K562 (cell line): Measurements from ENCODE around the gene FARP2. TPM values are rescaled to one million over a fixed set of nuclear protein-coding genes. Genes with fewer than 3 reads are reported as not detected.

ENCODE experiments used
- ATAC-seq: fragments of 200-7000 bp; cut with Tn5 transposase; 3 replicates; pipeline ENCODE4 v1.9.1; 2020; ENCODE audit warnings: moderate library complexity
- BruUV-seq: library from RNA; stranded (reverse); fragments of 400-500 nt; replicated peaks from 2 replicates; lab custom pipeline; 2021; lab: Mats Ljungman, UMichigan
- CTCF ChIA-PET: fragments of 300-600 bp; formaldehyde crosslinking; extraction: SDS; loops from one replicate; lab custom pipeline; 2021; ENCODE audit warnings: low intra/inter-chr PET ratio; lab: Yijun Ruan, JAX
- POLR2A ChIA-PET: fragments of 300-600, 350-650 bp; sonication (Branson Sonifier 250); formaldehyde crosslinking; extraction: SDS; loops from one replicate; lab custom pipeline; 2021; ENCODE audit warnings: antibody characterized with exemption, inconsistent platforms; lab: Yijun Ruan, JAX
- DNase-seq, 4 experiments: peaks; one replicate each; pipeline versions ENCODE4 v3.0.0 to v3.0.0-alpha.2; 2011 to 2018; ENCODE audit warnings: low spot score in 3 of 4, mixed read lengths in 3 of 4; ENCODE audit errors: extremely low read depth in 1 of 4
- FAIRE-seq: peaks from 2 replicates; lab custom pipeline; 2011; peaks lifted over from hg19 to GRCh38; lab: Jason Lieb, UNC
- H2AFZ ChIP-seq: 2 replicates; pipeline ENCODE4 v1.6.0; 2011; ENCODE audit warnings: low read depth, low read length, control low read depth, inconsistent platforms
- H3K27ac ChIP-seq: fragments of 200-600 bp; 3 replicates; pipeline ENCODE4 v1.8.0; 2011; ENCODE audit warnings: low read depth, mild to moderate bottlenecking, control low read depth, inconsistent platforms, low read length, moderate library complexity, mixed read lengths; ENCODE audit errors: extremely low read depth
- H3K27me3 ChIP-seq, 2 experiments: fragments of 300-600 bp in 1 of 2; 2 replicates in 1 of 2; 3 replicates in 1 of 2; pipeline versions ENCODE4 v1.6.0 to v1.8.0; 2011; ENCODE audit warnings: inconsistent platforms in 2 of 2, low read length in 2 of 2, mild to moderate bottlenecking in 1 of 2, mixed read lengths in 1 of 2, moderate library complexity in 1 of 2; ENCODE audit not compliant: control insufficient read depth in 2 of 2, insufficient read depth in 2 of 2
- H3K36me3 ChIP-seq: fragments of 300-600 bp; 3 replicates; pipeline ENCODE4 v1.8.0; 2011; ENCODE audit warnings: mild to moderate bottlenecking, low read length, inconsistent platforms; ENCODE audit not compliant: control insufficient read depth, insufficient read depth
- H3K4me1 ChIP-seq, 2 experiments: fragments of 200-600 bp in 1 of 2; replicated peaks in 1 of 2; 2 replicates in 1 of 2; 3 replicates in 1 of 2; pipeline versions ENCODE4 v1.5.1 to v1.8.0; 2011; ENCODE audit warnings: inconsistent platforms in 2 of 2, low read length in 2 of 2, mild to moderate bottlenecking in 1 of 2, mixed read lengths in 1 of 2, moderate library complexity in 1 of 2; ENCODE audit not compliant: control insufficient read depth in 2 of 2, insufficient read depth in 2 of 2
- H3K4me2 ChIP-seq: 2 replicates; pipeline ENCODE4 v1.6.1; 2011; ENCODE audit warnings: low read length, control low read depth, inconsistent platforms, mixed read lengths; ENCODE audit not compliant: insufficient read depth
- H3K4me3 ChIP-seq: fragments of 200-600 bp; sonication (generic), shearing (Covaris generic); 2 replicates; pipeline ENCODE4 v1.5.1; 2016; ENCODE audit warnings: control low read depth, inconsistent platforms
- H3K79me2 ChIP-seq: fragments of 200-600 bp; 3 replicates; pipeline ENCODE4 v1.8.0; 2011; ENCODE audit warnings: low read length, inconsistent platforms; ENCODE audit not compliant: control insufficient read depth, insufficient read depth
- H3K9ac ChIP-seq, 2 experiments: 2 replicates each; pipeline versions ENCODE4 v1.6.0 to v1.6.1; 2011; ENCODE audit warnings: low read depth in 2 of 2, low read length in 2 of 2, control low read depth in 1 of 2, inconsistent platforms in 1 of 2, mild to moderate bottlenecking in 1 of 2, mixed read lengths in 1 of 2; ENCODE audit not compliant: insufficient read depth in 1 of 2
- H3K9me1 ChIP-seq: one replicate; pipeline ENCODE4 v1.6.0; 2011; ENCODE audit warnings: inconsistent platforms, mild to moderate bottlenecking, low read length, moderate library complexity; ENCODE audit not compliant: control insufficient read depth, insufficient read depth
- H3K9me3 ChIP-seq: replicated peaks from 2 replicates; pipeline ENCODE4 v1.5.1; 2011; ENCODE audit warnings: low read depth, low read length, inconsistent platforms; ENCODE audit not compliant: control insufficient read depth, insufficient read depth
- H4K20me1 ChIP-seq: replicated peaks from 2 replicates; pipeline ENCODE4 v1.6.1; 2011; ENCODE audit warnings: low read length, inconsistent platforms, mixed read lengths; ENCODE audit not compliant: control insufficient read depth, insufficient read depth
- KLF6 ChIP-seq: fragments of 250-450 bp; sonication (Bioruptor Pico); IDR thresholded peaks from 2 replicates; pipeline ENCODE4 v1.4.0; 2020; ENCODE audit warnings: mild to moderate bottlenecking, moderate library complexity, borderline replicate concordance
- NELFE ChIP-seq: IDR thresholded peaks from 2 replicates; pipeline ENCODE4 v1.6.1; 2011; ENCODE audit warnings: mild to moderate bottlenecking; ENCODE audit not compliant: insufficient read depth, insufficient read length
- NR2C1 ChIP-seq, 2 experiments: fragments of 450-650 bp; IDR thresholded peaks; 2 replicates each; pipeline ENCODE4 v1.6.1; 2017; ENCODE audit warnings: mild to moderate bottlenecking in 2 of 2, antibody characterized with exemption in 1 of 2, inconsistent platforms in 1 of 2, missing compliant biosample characterization in 1 of 2, missing genetic modification characterization in 1 of 2
- PHF21A ChIP-seq: fragments of 450-650 bp; IDR thresholded peaks from 2 replicates; pipeline ENCODE4 v1.6.1; 2017; ENCODE audit warnings: low read depth, borderline replicate concordance
- PHF8 ChIP-seq: fragments of 200-600 bp; sonication (generic); IDR thresholded peaks from 2 replicates; pipeline ENCODE4 v1.6.1; 2012; ENCODE audit warnings: mixed run types, mild to moderate bottlenecking, inconsistent platforms, low read length, moderate library complexity, borderline replicate concordance
- POLR3A ChIP-seq: IDR thresholded peaks from 2 replicates; pipeline ENCODE4 v1.6.1; 2011; ENCODE audit warnings: borderline replicate concordance, mild to moderate bottlenecking, moderate library complexity; ENCODE audit not compliant: insufficient read length, insufficient read depth; ENCODE audit errors: extremely low read depth
- PTRF ChIP-seq: fragments of 450-650 bp; IDR thresholded peaks from 2 replicates; pipeline ENCODE4 v1.6.1; 2016; ENCODE audit warnings: mild to moderate bottlenecking, missing genetic modification characterization, missing compliant biosample characterization
- RBM22 ChIP-seq: fragments of 200-400 bp; formaldehyde crosslinking; IDR thresholded peaks from 2 replicates; pipeline ENCODE4 v1.6.1; 2018; ENCODE audit warnings: low read length, low read depth; ENCODE audit not compliant: poor library complexity, severe bottlenecking
- RBM39 ChIP-seq: fragments of 200-400 bp; formaldehyde crosslinking; optimal IDR thresholded peaks from 2 replicates; pipeline ENCODE3; 2018; ENCODE audit warnings: low read depth, low read length
- ZNF174 ChIP-seq: fragments of 250-450 bp; sonication (Bioruptor Pico); IDR thresholded peaks from 2 replicates; pipeline ENCODE4 v1.4.0; 2020; ENCODE audit warnings: mild to moderate bottlenecking
- ZNF316 ChIP-seq: fragments of 450-650 bp; IDR thresholded peaks from 2 replicates; pipeline ENCODE4 v1.6.1; 2016
- WGBS: fragments of 100-300 bp; shearing (Covaris generic); methylation state at CpG from one replicate; pipeline ENCODE4 v1.1.6; 2016; ENCODE audit warnings: low coverage, mixed read lengths; ENCODE audit not compliant: insufficient coverage; ENCODE audit errors: missing lambda C conversion rate; 5-methylcytosine and 5-hydroxymethylcytosine counted together
- in situ Hi-C: fragments of 300-500 bp; cut with MboI; formaldehyde crosslinking; loops from 4 replicates; pipeline ENCODE4 v1.15.0; 2018; ENCODE audit warnings: inconsistent platforms, mixed read lengths
- intact Hi-C: fragments of 100-400 bp; cut with micrococcal nuclease; formaldehyde crosslinking; loops from 2 replicates; pipeline ENCODE4 v1.14.2; 2022
- polyA plus RNA-seq, 8 experiments: library from polyadenylated mRNA; depleted of rRNA in 4 of 8; stranded (reverse) in 5 of 8; unstranded in 3 of 8; fragments of >200 nt; fragmentation: Nextera tagmentation in 2 of 8; fragmentation: Illumina TruSeq in 1 of 8; extraction: Ambion mirVana in 2 of 8; extraction: Trizol in 1 of 8; gene quantifications; 2 replicates each; pipeline versions ENCODE4 v1.2.1 to v1.2.3, GENCODE V29; 2011 to 2014; ENCODE audit warnings: inconsistent platforms in 1 of 8, missing spikeins in 1 of 8
- total RNA-seq, 7 experiments: library from RNA; depleted of rRNA in 6 of 7; stranded (reverse); fragments of >200 nt in 6 of 7; fragmentation: Illumina TruSeq in 2 of 7; extraction: Trizol in 2 of 7; gene quantifications; 2 replicates each; pipeline versions ENCODE4 v1.2.1 to v1.2.3, GENCODE V29; 2011 to 2021; ENCODE audit warnings: low replicate concordance in 1 of 7
- TF ChIP-seq, protein P1 (sequence below): IDR thresholded peaks from 2 replicates; pipeline ENCODE4 v1.6.1; 2011; ENCODE audit warnings: borderline replicate concordance, low read depth, mild to moderate bottlenecking, moderate library complexity, low read length; ENCODE audit not compliant: insufficient read depth, poor library complexity, severe bottlenecking
- TF ChIP-seq, protein P2 (sequence below): sonication (generic); IDR thresholded peaks from 2 replicates; pipeline ENCODE4 v1.6.1; 2016

The FARP2 gene
- total and polyA plus RNA-seq, 9 of the 15 experiments (the other 6 are each of a cell fraction or from before 2014, with no cell fraction given) = 4.1 to 38.1 (median 21.1) TPM

GRCh38 chr2:241493092-241493491 is 137.0 kb downstream of the FARP2 start:
- intact Hi-C loops = no loop called here
- FAIRE-seq = no peak
- H3K36me3 ChIP-seq = peaks cover 48% of the 10 kb centered on the region; the same call in 2 of the 3 replicates

More at GRCh38 chr2:241493092-241493491, 137.0 kb downstream of the FARP2 start:
- Histone ChIP-seq H2AFZ (no peak overlapping the region), H3K9me1 (peaks cover 4% of the 10 kb centered on the region), H3K79me2 (no peaks in the 10 kb centered on the region), H3K4me1 (peaks cover 22 to 39% of the 10 kb centered on the region in 2 experiments; a peak in 4 of 5 replicates), H3K4me2 (no peak overlapping the region), H3K9ac (no peak overlapping the region), H4K20me1 (no peaks in the 10 kb centered on the region), H3K4me3 (no peak overlapping the region), H3K9me3 (no peaks in the 10 kb centered on the region), H3K27me3 (no peaks in the 10 kb centered on the region), H3K27ac (no peak overlapping the region)
- TF ChIP-seq NELFE (no peak), ZNF174 (CRISPR knock-in tag) (no peak), KLF6 (CRISPR knock-in tag) (no peak), PHF8 (no peak), PHF21A (no peak), RBM22 (no peak), POLR3A (no peak), PTRF (tag) (no peak), NR2C1 (IDR thresholded peaks at IDR 0.05) (no peak), NR2C1 (tag; IDR thresholded peaks at IDR 0.05) (no peak), RBM39 (no peak), ZNF316 (no peak)
- TF ChIP-seq, protein P1, sequence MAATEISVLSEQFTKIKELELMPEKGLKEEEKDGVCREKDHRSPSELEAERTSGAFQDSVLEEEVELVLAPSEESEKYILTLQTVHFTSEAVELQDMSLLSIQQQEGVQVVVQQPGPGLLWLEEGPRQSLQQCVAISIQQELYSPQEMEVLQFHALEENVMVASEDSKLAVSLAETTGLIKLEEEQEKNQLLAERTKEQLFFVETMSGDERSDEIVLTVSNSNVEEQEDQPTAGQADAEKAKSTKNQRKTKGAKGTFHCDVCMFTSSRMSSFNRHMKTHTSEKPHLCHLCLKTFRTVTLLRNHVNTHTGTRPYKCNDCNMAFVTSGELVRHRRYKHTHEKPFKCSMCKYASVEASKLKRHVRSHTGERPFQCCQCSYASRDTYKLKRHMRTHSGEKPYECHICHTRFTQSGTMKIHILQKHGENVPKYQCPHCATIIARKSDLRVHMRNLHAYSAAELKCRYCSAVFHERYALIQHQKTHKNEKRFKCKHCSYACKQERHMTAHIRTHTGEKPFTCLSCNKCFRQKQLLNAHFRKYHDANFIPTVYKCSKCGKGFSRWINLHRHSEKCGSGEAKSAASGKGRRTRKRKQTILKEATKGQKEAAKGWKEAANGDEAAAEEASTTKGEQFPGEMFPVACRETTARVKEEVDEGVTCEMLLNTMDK = no peak
- TF ChIP-seq, protein P2, sequence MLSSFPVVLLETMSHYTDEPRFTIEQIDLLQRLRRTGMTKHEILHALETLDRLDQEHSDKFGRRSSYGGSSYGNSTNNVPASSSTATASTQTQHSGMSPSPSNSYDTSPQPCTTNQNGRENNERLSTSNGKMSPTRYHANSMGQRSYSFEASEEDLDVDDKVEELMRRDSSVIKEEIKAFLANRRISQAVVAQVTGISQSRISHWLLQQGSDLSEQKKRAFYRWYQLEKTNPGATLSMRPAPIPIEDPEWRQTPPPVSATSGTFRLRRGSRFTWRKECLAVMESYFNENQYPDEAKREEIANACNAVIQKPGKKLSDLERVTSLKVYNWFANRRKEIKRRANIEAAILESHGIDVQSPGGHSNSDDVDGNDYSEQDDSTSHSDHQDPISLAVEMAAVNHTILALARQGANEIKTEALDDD = no peak
- no peak for ATAC-seq
- in situ Hi-C loops = no loop called here
- BruUV-seq = no TSS peak
- CTCF ChIA-PET = no interaction called here
- DNase-seq = no peak
- 93% methylated on average over 8 of the region's 10 CpGs for WGBS
- POLR2A ChIA-PET = interaction anchor here (0.7 to 1.2 kb wide), 3 partner anchors 11 to 62 kb away, joined by 3 to 4 read pairs (median 4); no protein-coding TSS in a partner anchor
